HG02885 (cell line): ENCODE results near the gene DNAAF5.
"Not testable (repeated sequence)": the region's sequence is repeated elsewhere in the genome, so short reads cannot be mapped to it uniquely, and the experiment has no call there.

ENCODE experiments used
- ATAC-seq: cut with Tn5 transposase; IDR thresholded peaks from one replicate; pipeline ENCODE4 v1.9.1; 2021; ENCODE audit warnings: mild to moderate bottlenecking; ENCODE audit not compliant: unreplicated experiment, poor library complexity

Gene DNAAF5

DNA sequence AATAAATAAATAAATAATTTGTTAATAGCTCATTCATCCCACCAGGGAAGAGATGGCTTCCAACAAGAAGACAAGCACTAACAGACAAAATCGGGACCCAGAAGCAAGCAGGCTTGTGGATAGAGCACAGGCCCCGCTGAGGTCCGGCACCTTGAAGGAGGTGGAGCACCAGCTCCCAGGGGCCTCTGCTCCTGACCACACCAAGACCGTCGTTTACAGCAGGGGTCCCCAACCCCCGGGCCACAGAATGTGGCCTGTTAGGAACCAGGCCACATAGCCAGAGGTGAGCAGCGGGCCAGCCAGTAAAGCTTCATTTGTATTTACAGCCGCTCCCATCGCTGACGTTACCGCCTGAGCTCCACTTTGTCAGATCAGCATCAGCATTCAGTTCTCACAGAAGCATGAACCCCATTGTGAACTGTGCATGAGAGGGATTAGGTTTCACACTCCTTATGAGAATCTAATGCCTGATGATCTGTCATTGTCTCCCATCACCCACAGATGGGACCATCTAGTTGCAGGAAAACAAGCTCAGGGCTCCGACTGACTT is 72.5 kb downstream of the DNAAF5 start:
- no peak for ATAC-seq

DNA sequence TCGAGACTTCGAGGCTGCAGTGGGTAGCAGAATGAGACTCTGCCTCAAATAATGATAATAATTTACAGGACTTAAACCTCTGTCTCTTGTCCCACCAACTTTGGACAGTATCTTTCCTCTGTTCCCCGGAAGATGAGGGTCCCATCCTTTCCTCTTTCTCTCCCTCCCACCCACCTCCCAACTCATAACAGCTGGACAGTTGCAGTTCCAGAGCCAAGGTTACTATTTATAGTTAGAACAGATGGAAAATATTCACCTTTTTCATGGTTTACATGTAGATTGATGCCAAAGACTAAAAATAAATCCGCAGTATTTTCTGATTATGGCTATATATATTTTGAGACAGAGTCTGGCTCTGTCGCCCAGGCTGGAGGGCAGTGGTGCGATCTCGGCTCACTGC is 74.2 kb downstream of the DNAAF5 start:
- no peak for ATAC-seq

DNA sequence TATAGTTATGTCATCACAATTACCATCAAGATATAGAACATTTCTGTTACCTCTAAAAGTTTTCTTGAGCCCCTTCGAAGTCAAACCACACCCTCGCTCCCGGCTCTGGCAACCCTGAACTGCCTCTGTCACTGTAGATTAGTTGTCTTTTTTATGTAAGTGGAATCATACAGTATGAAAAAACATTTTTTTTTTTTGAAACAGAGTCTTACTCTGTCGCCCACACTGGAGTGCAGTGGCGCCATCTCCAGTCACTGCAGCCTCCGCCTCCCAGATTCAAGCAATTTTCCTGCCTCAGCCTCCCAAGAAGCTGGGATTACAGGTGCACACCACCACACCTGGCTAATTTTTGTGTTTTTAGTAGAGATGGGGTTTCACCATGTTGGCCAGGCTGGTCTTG is 74.9 kb downstream of the DNAAF5 start:
- ATAC-seq = not testable (repeated sequence)

GRCh38 chr7:801940-802381 is 75.5 kb downstream of the DNAAF5 start:
- no peak for ATAC-seq

DNA sequence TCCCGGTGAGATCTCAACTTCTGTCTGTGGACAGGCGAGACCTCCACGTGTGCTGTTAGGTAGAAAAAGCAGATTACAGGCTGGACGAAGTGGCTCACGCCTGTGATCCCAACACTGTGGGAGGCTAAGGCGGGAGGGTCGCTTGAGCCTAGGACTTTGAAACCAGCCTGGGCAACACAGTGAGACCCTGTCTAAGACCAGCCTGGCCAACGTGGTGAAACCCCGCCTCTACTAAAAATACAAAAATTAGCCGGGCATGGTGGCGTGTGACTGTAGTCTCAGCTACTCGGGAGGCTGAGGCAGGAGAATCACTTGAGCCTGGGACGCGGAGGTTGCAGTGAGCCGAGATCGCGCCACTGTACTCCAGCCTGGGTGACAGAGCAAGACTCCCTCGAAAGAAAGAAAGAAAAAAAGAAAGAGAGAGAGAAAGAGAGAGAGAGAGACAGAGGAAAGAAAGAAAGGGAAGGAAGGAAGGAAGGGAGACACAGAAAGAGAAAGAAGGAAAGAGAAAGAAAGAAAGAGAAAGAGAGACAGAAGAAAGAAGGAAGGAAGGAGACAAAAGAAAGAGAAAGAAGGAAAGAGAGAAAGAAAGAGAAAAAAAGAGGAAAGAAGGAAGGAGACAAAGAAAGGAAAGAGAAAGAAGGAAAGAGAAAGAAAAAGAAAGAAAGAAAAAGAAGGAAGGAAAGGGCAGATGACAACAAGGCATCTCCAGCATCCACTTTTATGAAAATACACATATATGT is 76.2 kb downstream of the DNAAF5 start:
- ATAC-seq = no peak

DNA sequence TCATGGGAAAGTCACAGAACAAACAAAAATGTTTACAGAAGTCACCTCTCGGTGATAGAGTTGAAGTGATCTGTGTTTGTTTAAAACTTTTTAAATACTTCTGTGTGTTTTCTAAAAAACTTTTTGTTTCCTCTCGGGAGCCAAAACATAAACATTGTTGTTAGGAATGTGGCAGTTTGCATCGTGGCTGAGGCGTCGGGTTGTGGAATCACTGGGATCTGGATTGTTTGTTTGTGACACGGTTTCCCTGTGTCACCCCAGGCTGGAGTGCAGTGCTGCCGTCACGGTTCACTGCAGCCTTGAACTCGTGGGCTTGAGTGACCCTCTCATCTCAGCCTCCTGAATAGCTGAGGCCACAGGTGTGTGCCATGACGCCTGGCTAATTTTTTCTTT is 76.7 kb downstream of the DNAAF5 start:
- no peak for ATAC-seq

- not testable (repeated sequence) for ATAC-seq
Observed at GRCh38 chr7:803796-804195, 77.3 kb downstream of the DNAAF5 start.

GRCh38 chr7:805261-805660 is 78.8 kb downstream of the DNAAF5 start:
- no peak for ATAC-seq

GRCh38 chr7:815284-816216 is 89.1 kb downstream of the DNAAF5 start:
- ATAC-seq = no peak

GRCh38 chr7:816300-816750 is 89.8 kb downstream of the DNAAF5 start:
- peak; percentile 88 for ATAC-seq

GRCh38 chr7:816751-817671 is 90.5 kb downstream of the DNAAF5 start:
- peak; percentile 22 for ATAC-seq

- ATAC-seq = no peak
Observed at GRCh38 chr7:818031-818699, 91.7 kb downstream of the DNAAF5 start.

DNA sequence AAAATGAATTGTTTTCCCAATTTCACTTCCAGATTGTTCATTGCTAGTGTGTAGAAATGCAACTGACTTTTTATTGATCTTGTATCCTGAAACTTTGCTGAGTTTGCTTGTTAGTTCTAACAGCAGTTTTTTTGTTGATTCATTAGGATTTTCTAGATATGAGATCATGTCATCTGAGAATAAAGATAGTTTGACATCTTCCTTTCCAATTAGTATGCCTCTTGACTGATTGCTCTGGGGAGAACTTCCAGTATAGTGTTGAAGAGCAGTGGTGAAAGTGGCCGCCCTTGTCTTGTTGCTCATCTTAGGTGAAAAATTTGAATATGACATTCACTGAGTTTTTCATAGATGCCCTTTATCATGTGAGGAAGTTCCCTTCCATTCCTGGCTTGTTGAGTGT is 93.8 kb downstream of the DNAAF5 start:
- no peak for ATAC-seq

GRCh38 chr7:821688-822087 is 95.2 kb downstream of the DNAAF5 start:
- ATAC-seq = no peak

- no peak for ATAC-seq
Observed at GRCh38 chr7:822692-823276, 96.3 kb downstream of the DNAAF5 start.

GRCh38 chr7:823649-824048 is 97.2 kb downstream of the DNAAF5 start:
- ATAC-seq = no peak

DNA sequence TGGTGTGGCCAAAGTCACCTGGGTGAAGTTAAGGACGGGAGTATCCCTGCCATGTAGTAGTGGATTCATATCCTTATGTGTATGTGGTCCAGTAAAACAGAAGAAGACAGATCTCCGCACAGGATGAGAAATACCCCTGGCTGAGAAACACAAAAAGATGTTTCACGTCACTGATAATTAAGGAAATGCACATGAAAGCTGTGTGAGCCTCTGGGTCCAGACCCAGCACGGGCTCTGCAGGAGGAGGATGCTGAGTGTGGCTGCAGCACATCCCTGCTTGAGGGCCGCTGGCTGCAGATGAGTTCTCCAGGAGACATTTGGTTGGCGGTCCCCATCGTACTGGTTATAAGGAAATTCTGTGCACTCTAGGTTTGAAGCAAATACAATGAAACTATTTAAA is 97.6 kb downstream of the DNAAF5 start:
- no peak for ATAC-seq

- no peak for ATAC-seq
Observed at GRCh38 chr7:824664-825063, 98.2 kb downstream of the DNAAF5 start.

DNA sequence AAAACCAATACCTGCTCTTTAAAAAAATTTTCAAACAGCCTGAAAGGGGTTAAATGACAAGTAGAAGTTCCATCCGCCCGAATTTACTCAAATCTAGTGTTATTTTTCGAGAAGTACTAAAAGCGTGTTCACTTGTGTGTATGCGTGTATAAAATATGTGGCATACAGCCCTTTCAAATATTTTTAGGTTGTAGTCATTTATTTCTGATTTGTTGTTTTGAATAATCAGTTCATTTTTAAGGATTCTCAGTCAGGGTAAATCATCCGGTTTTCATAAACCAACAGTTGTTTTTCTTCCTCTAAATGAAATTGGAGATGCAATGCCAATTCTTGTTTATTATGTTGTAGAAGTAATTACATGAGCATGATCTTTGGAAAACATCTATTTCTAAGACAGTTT is 98.9 kb downstream of the DNAAF5 start:
- ATAC-seq = no peak
